GM12874 (cell line): ENCODE measurements around the gene GFY.

Experiments used
- TF ChIP-seq, protein P1 (sequence below): IDR thresholded peaks from 2 replicates; pipeline ENCODE4 v1.5.1; 2011; ENCODE audit warnings: low read depth, mild to moderate bottlenecking, control low read depth, low read length, moderate library complexity; ENCODE audit not compliant: insufficient read depth

Gene GFY

DNA sequence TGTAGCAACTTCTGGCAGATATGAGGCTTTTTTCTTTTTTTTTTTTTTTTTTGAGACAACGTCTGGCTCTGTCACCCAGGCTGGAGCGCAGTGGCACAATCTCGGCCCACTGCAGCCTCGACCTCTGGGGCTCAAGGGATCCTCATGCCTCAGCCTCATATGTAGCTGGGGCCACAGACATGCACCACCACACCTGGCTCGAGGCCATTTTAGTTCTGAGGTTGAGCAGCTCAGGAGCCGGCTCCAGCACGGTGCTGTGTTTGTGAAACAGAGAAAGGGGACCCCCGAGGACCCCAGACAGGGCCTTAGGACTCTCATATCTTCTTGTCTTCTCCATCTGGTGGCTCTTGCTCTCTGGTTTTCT, 45.4 kb downstream of the GFY start:
- TF ChIP-seq, protein P1, sequence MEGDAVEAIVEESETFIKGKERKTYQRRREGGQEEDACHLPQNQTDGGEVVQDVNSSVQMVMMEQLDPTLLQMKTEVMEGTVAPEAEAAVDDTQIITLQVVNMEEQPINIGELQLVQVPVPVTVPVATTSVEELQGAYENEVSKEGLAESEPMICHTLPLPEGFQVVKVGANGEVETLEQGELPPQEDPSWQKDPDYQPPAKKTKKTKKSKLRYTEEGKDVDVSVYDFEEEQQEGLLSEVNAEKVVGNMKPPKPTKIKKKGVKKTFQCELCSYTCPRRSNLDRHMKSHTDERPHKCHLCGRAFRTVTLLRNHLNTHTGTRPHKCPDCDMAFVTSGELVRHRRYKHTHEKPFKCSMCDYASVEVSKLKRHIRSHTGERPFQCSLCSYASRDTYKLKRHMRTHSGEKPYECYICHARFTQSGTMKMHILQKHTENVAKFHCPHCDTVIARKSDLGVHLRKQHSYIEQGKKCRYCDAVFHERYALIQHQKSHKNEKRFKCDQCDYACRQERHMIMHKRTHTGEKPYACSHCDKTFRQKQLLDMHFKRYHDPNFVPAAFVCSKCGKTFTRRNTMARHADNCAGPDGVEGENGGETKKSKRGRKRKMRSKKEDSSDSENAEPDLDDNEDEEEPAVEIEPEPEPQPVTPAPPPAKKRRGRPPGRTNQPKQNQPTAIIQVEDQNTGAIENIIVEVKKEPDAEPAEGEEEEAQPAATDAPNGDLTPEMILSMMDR: no peak

DNA sequence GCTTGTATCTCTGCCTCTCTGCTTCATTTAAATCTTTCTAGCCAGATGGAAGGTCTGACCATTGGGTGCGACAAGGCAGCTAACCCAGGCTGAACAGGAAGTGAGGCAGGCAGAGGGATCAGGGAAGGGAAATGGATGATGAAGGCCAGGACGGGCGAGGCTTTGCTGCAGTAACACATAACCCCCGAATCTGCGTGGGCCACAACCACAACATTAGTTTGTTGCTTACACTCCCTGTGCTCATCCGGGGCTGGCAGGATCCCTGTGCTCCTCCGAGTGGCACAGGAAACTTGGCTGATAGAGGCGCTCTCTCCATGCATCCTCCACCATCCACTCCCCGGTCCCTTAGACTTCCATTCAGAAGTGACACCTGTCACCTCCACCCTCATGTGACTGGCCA, 47.7 kb downstream of the GFY start:
- TF ChIP-seq, protein P1: no peak

- TF ChIP-seq, protein P1: peak; percentile 99
Measured at GRCh38 chr19:49473868-49474541, 48.8 kb downstream of the GFY start, which contains the start of gene FLT3LG. Gene FLT3LG (plus strand): TSS chr19:49474215. CDS start chr19:49474640, 425 bp downstream.

GRCh38 chr19:49474542-49474924, 49.3 kb downstream of the GFY start:
- TF ChIP-seq, protein P1: no peak

DNA sequence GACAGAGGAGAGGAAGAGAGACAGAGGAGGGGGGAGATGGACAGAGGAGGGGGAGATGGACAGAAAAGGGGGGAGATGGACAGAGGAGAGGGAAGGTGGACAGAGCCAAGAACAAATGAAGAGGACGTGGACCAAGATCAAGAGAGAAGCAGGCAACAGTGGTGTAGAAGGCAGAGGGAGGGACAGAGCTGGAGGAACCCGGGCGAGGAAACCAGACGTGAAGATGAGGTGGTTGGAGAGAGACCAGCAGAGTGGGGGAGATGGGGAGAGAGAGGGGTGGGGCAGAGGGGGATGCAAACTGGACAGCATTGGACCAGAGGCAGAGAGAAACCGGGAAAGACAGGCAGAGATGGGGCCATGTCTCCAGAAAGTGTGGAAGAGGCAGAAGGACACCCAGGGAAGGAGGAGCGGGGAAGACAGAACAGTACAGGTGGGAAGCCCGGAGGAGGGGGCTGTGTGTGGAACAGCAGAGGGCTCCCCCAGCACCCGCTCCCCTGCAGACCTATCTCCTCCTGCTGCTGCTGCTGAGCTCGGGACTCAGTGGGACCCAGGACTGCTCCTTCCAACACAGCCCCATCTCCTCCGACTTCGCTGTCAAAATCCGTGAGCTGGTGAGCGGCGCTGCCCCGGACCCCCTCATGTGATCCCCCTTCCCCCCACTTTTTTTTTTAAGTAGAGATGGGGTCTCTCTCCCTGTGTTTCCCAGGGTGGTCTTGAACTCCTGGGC, 50.2 kb downstream of the GFY start:
- TF ChIP-seq, protein P1: no peak

- TF ChIP-seq, protein P1: peak; percentile 48; the same call in 1 of the 2 replicates
Measured at GRCh38 chr19:49475995-49476880, 51.0 kb downstream of the GFY start.
